Tibial nerve (tissue), 4 donors: ENCODE results near the gene ZNF148.

Source experiments
- EP300 ChIP-seq, 2 donors: sonication (generic); formaldehyde crosslinking; IDR thresholded peaks; one replicate each; pipeline ENCODE4 v1.6.1; 2017; ENCODE audit warnings: antibody characterized with exemption in 2 of 2, mild to moderate bottlenecking in 1 of 2
- POLR2A ChIP-seq, 2 donors: fragments of 450-650 bp; IDR thresholded peaks; one replicate each; pipeline ENCODE4 v1.6.1; 2017; ENCODE audit warnings: antibody characterized with exemption in 2 of 2, mild to moderate bottlenecking in 2 of 2, moderate library complexity in 2 of 2
- TF ChIP-seq, protein P1 (sequence below), 5 experiments: fragments of 200-600 bp in 3 of 5; fragments of 450-650 bp in 2 of 5; sonication (generic) in 3 of 5; IDR thresholded peaks; one replicate each; pipeline ENCODE4 v1.5.1; 2016 to 2019; ENCODE audit warnings: antibody characterized with exemption in 5 of 5, mild to moderate bottlenecking in 3 of 5, moderate library complexity in 2 of 5

DNA sequence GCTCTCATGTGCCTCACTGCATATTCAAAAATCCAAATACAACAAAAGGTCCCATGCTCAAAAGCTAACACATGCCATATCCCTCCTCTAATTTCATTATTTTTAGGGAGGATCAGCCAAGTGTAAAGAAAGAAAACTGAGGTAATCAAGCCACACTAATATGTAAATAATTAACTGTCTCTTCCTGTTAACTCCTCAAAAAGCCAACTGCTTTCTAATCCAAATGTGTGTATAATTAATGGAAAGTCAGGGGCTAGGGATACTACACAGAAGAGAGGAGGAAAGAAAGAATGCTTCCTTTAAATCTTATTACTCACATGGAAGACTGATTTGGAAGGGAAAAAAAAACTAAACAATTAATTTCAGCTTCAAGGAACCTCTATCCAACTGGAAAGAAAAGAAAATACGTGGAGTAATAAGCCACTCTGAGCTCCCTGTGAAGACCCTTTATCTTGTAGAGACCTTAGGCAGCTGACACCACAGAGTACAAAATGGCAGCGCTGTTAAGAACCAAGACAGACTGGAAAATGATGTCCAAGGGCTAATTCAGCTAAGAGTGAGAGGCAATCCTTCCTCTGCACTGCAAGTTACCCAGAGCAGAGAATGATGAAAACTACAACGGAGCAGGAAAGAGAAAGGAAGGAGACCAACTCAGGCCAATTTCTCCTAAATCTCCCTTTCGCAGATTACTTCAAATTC lies 56.8 kb downstream of the ZNF148 start:
- no peak for TF ChIP-seq POLR2A (IDR thresholded peaks at IDR 0.05)
- TF ChIP-seq, protein P1, sequence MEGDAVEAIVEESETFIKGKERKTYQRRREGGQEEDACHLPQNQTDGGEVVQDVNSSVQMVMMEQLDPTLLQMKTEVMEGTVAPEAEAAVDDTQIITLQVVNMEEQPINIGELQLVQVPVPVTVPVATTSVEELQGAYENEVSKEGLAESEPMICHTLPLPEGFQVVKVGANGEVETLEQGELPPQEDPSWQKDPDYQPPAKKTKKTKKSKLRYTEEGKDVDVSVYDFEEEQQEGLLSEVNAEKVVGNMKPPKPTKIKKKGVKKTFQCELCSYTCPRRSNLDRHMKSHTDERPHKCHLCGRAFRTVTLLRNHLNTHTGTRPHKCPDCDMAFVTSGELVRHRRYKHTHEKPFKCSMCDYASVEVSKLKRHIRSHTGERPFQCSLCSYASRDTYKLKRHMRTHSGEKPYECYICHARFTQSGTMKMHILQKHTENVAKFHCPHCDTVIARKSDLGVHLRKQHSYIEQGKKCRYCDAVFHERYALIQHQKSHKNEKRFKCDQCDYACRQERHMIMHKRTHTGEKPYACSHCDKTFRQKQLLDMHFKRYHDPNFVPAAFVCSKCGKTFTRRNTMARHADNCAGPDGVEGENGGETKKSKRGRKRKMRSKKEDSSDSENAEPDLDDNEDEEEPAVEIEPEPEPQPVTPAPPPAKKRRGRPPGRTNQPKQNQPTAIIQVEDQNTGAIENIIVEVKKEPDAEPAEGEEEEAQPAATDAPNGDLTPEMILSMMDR (IDR thresholded peaks at IDR 0.05) = no peak
- no peak for TF ChIP-seq EP300 (IDR thresholded peaks at IDR 0.05)
